Upper lobe of left lung (tissue), 6 donors: ENCODE results near the gene HINFP. TPM values are rescaled to one million over a fixed set of nuclear protein-coding genes. Genes with fewer than 3 reads are reported as not detected.
A peak's percentile ranks its signal among the peaks of the same experiment; 100 is the strongest.

Experiments used
- ATAC-seq, 2 donors: fragments of 200-7000 bp; cut with Tn5 transposase; one replicate each; pipeline ENCODE4 v1.9.1; 2022; ENCODE audit warnings: mild to moderate bottlenecking in 2 of 2, moderate library complexity in 2 of 2; ENCODE audit not compliant: low FRiP score in 2 of 2
- DNase-seq, 2 donors: peaks; one replicate each; pipeline ENCODE4 v3.0.0-alpha.2; 2019 to 2020
- H3K27ac ChIP-seq, 4 donors: fragments of 200-600 bp; sonication (generic); one replicate each; pipeline ENCODE4 v1.5.1; 2016 to 2019
- H3K27me3 ChIP-seq, 4 donors: fragments of 200-600 bp; sonication (generic); one replicate each; pipeline ENCODE4 v1.5.1; 2017 to 2019
- H3K36me3 ChIP-seq, 4 donors: fragments of 200-600 bp; sonication (generic); one replicate each; pipeline ENCODE4 v1.5.1; 2016 to 2019
- H3K4me1 ChIP-seq, 4 donors: fragments of 200-600 bp; sonication (generic); one replicate each; pipeline ENCODE4 v1.5.1; 2018 to 2019
- H3K4me3 ChIP-seq, 4 donors: fragments of 200-600 bp; sonication (generic); one replicate each; pipeline ENCODE4 v1.5.1; 2017 to 2019; ENCODE audit warnings: mild to moderate bottlenecking in 2 of 4, moderate library complexity in 1 of 4
- H3K9me3 ChIP-seq, 4 donors: fragments of 200-600 bp; sonication (generic); one replicate each; pipeline ENCODE4 v1.5.1; 2018 to 2019
- CTCF ChIP-seq, 6 experiments: fragments of 450-650 bp in 4 of 6; fragments of 200-600 bp in 2 of 6; sonication (generic) in 2 of 6; IDR thresholded peaks; one replicate each; pipeline ENCODE4 v1.5.1; 2016 to 2019; ENCODE audit warnings: antibody characterized with exemption in 6 of 6
- EP300 ChIP-seq, 4 donors: sonication (generic); formaldehyde crosslinking; IDR thresholded peaks; one replicate each; pipeline ENCODE4 v1.5.1; 2017; ENCODE audit warnings: antibody characterized with exemption in 4 of 4, control low read depth in 2 of 4
- POLR2A ChIP-seq, 4 donors: fragments of 450-650 bp; IDR thresholded peaks; one replicate each; pipeline ENCODE4 v1.5.1; 2016 to 2017; ENCODE audit warnings: antibody characterized with exemption in 4 of 4, mild to moderate bottlenecking in 2 of 4
- POLR2AphosphoS5 ChIP-seq, 2 donors: sonication (generic); formaldehyde crosslinking; IDR thresholded peaks; one replicate each; pipeline ENCODE4 v1.5.1; 2017; ENCODE audit warnings: antibody characterized with exemption in 2 of 2
- WGBS, 2 donors: methylation state at CpG; one replicate each; pipeline ENCODE4 v1.1.5; 2017 to 2018; 5-methylcytosine and 5-hydroxymethylcytosine counted together
- total RNA-seq, 6 donors: library from RNA; depleted of rRNA in 4 of 6; stranded (reverse); fragments of >200 nt in 4 of 6; gene quantifications; one replicate each; pipeline versions ENCODE4 v1.1.0 to v1.2.1, GENCODE V29; 2016 to 2021
- donor health status: DM: no; HTN: no; CAD: no; lungs with moderate emphysema.
- donor health status: DM: no; HTN: yes; CAD: no; lungs with severe emphysema.

Gene HINFP
- total RNA-seq, 6 donors from 2014 or later: 22.3 to 90.1 (median 25.6) TPM

- Histone ChIP-seq H3K4me3 (peak within 1 kb of the TSS; percentile 69 to 97 (median 83)), H3K36me3 (peaks cover 9 to 31% (median 27%) of the 10 kb centered on the region in 4 donors), H3K27ac (peak within 1 kb of the TSS; percentile 90 to 95 (median 92)), H3K9me3 (no peaks in the 10 kb centered on the region), H3K4me1 (peaks cover 14 to 28% (median 19%) of the 10 kb centered on the region in 4 donors), H3K27me3 (no peaks in the 10 kb centered on the region)
- 1 to 2% methylated on average over 13 to 31 of the region's 45 CpGs for WGBS, 2 donors
- TF ChIP-seq POLR2AphosphoS5 (IDR thresholded peaks at IDR 0.05): peak; percentile 76 to 83
- peak in 1 of 4 donors; percentile 68 for TF ChIP-seq POLR2A (IDR thresholded peaks at IDR 0.05)
- TF ChIP-seq CTCF (IDR thresholded peaks at IDR 0.05): no peak
- no peak for TF ChIP-seq EP300 (IDR thresholded peaks at IDR 0.05)
- DNase-seq: peak; percentile 96
- peak; percentile 96 to 99 for ATAC-seq
Observed at GRCh38 chr11:119084663-119085436, 36.5 kb upstream of the HINFP start, which contains the start of gene HMBS. TSS of gene HMBS (plus strand) at chr11:119084881. CDS start at chr11:119085034, 153 bp downstream.

GRCh38 chr11:119085437-119085847 lies 35.9 kb upstream of the HINFP start:
- Histone ChIP-seq H3K36me3 (peaks cover 7 to 25% (median 21%) of the 10 kb centered on the region in 4 donors), H3K4me3 (peak overlapping the region; percentile 27 to 95 (median 70)), H3K27me3 (no peaks in the 10 kb centered on the region), H3K4me1 (peaks cover 14 to 28% (median 19%) of the 10 kb centered on the region in 4 donors), H3K27ac (peak overlapping the region; percentile 90 to 95 (median 92)), H3K9me3 (no peaks in the 10 kb centered on the region)
- DNase-seq: no peak
- TF ChIP-seq CTCF (IDR thresholded peaks at IDR 0.05) (no peak), EP300 (IDR thresholded peaks at IDR 0.05) (no peak), POLR2A (IDR thresholded peaks at IDR 0.05) (no peak), POLR2AphosphoS5 (IDR thresholded peaks at IDR 0.05) (no peak)
- peak in 1 of 2 donors; percentile 32 for ATAC-seq
- 0 to 2% methylated on average over 6 to 13 of the region's 13 CpGs for WGBS, 2 donors

GRCh38 chr11:119087123-119087522 lies 34.3 kb upstream of the HINFP start:
- WGBS, 2 donors: 75 to 83% methylated on average over 6 of the region's 6 CpGs
- Histone ChIP-seq H3K9me3 (no peaks in the 10 kb centered on the region), H3K4me1 (peaks cover 15 to 33% (median 21%) of the 10 kb centered on the region in 4 donors), H3K27ac (no peak overlapping the region), H3K36me3 (peaks cover 0 to 17% (median 4%) of the 10 kb centered on the region in 4 donors), H3K4me3 (no peak overlapping the region), H3K27me3 (no peaks in the 10 kb centered on the region)
- ATAC-seq: no peak
- TF ChIP-seq EP300 (IDR thresholded peaks at IDR 0.05) (no peak), POLR2A (IDR thresholded peaks at IDR 0.05) (no peak), POLR2AphosphoS5 (IDR thresholded peaks at IDR 0.05) (no peak), CTCF (IDR thresholded peaks at IDR 0.05) (no peak)
- DNase-seq: peak in 1 of 2 donors; percentile 59

GRCh38 chr11:119087747-119088241 lies 33.6 kb upstream of the HINFP start:
- WGBS, 2 donors: 93 to 100% methylated on average over 2 of the region's 2 CpGs
- Histone ChIP-seq H3K9me3 (no peaks in the 10 kb centered on the region), H3K4me3 (no peak overlapping the region), H3K36me3 (peaks cover 0 to 15% (median 0%) of the 10 kb centered on the region in 4 donors), H3K27ac (no peak overlapping the region), H3K27me3 (no peaks in the 10 kb centered on the region), H3K4me1 (peaks cover 22 to 40% (median 28%) of the 10 kb centered on the region in 4 donors)
- no peak for ATAC-seq
- TF ChIP-seq POLR2AphosphoS5 (IDR thresholded peaks at IDR 0.05) (no peak), EP300 (IDR thresholded peaks at IDR 0.05) (no peak), CTCF (IDR thresholded peaks at IDR 0.05) (no peak), POLR2A (IDR thresholded peaks at IDR 0.05) (no peak)
- DNase-seq: no peak
